HL-60/S4 treated with retinoic acid at 250 ng/mL for 4 days and 3 days (cell line): Measurements from ENCODE around the gene HOXD11.

Experiments used
- in situ Hi-C: fragments of 300-500 bp; cut with MboI; formaldehyde crosslinking; loops from 2 replicates; pipeline ENCODE4 v1.7.0; 2022; ENCODE audit warnings: low sequenced_read_pairs

Gene HOXD11

GRCh38 chr2:176139661-176140512 lies 32.8 kb downstream of the HOXD11 start:
- in situ Hi-C loops, result loop anchor here (25.0 kb wide), 3 partner anchors 322 to 997 kb away; no protein-coding TSS in a partner anchor

GRCh38 chr2:176140513-176141317 lies 33.6 kb downstream of the HOXD11 start:
- in situ Hi-C loops, result loop anchor here (25.0 kb wide), 3 partner anchors 322 to 997 kb away; no protein-coding TSS in a partner anchor

- in situ Hi-C loops, result loop anchor here (25.0 kb wide), 3 partner anchors 320 to 995 kb away; no protein-coding TSS in a partner anchor
Observed at GRCh38 chr2:176142281-176142680, 35.2 kb downstream of the HOXD11 start.

- in situ Hi-C loops, result loop anchor here (25.0 kb wide), 3 partner anchors 317 to 992 kb away; no protein-coding TSS in a partner anchor
Observed at GRCh38 chr2:176145085-176145969, 38.2 kb downstream of the HOXD11 start.

GRCh38 chr2:176146101-176146500 lies 39.0 kb downstream of the HOXD11 start:
- in situ Hi-C loops, result loop anchor here (25.0 kb wide), 3 partner anchors 316 to 991 kb away; no protein-coding TSS in a partner anchor

GRCh38 chr2:176146645-176147044 lies 39.6 kb downstream of the HOXD11 start:
- in situ Hi-C loops, result loop anchor here (25.0 kb wide), 3 partner anchors 316 to 991 kb away; no protein-coding TSS in a partner anchor

GRCh38 chr2:176147210-176147799 lies 40.2 kb downstream of the HOXD11 start:
- in situ Hi-C loops, result loop anchor here (25.0 kb wide), 3 partner anchors 315 to 990 kb away; no protein-coding TSS in a partner anchor

GRCh38 chr2:176147800-176148496 lies 40.9 kb downstream of the HOXD11 start:
- in situ Hi-C loops, result loop anchor here (25.0 kb wide), 3 partner anchors 314 to 989 kb away; no protein-coding TSS in a partner anchor

- in situ Hi-C loops, result loop anchor here (25.0 kb wide), 3 partner anchors 313 to 988 kb away; no protein-coding TSS in a partner anchor
Observed at GRCh38 chr2:176148751-176149421, 41.8 kb downstream of the HOXD11 start.

GRCh38 chr2:176149481-176149938 lies 42.4 kb downstream of the HOXD11 start:
- in situ Hi-C loops, result loop anchor here (25.0 kb wide), 3 partner anchors 313 to 988 kb away; no protein-coding TSS in a partner anchor

- in situ Hi-C loops, result loop anchor here (25.0 kb wide), 3 partner anchors 312 to 987 kb away; no protein-coding TSS in a partner anchor
Observed at GRCh38 chr2:176149939-176150583, 43.0 kb downstream of the HOXD11 start.

GRCh38 chr2:176150584-176151441 lies 43.7 kb downstream of the HOXD11 start:
- in situ Hi-C loops, result no loop called here

GRCh38 chr2:176151442-176152287 lies 44.6 kb downstream of the HOXD11 start, which contains the start of gene HOXD4:
Gene HOXD4, plus strand, starts transcription at chr2:176151550. Its CDS starts 84 bp downstream, at chr2:176151634.
- in situ Hi-C loops, result no loop called here

- in situ Hi-C loops, result no loop called here
Observed at GRCh38 chr2:176152350-176153181, 45.5 kb downstream of the HOXD11 start.
